IPS DF 4.7 (cell line): ENCODE measurements around the gene CD44.

ENCODE experiments used
- DNase-seq: peaks from one replicate; pipeline ENCODE4 v3.0.0-alpha.2; 2013; ENCODE audit warnings: low spot score; ENCODE audit errors: extremely low read depth

CD44 gene

GRCh38 chr11:35177370-35177769 lies 38.4 kb downstream of the CD44 start:
- DNase-seq, result no peak

- DNase-seq, result no peak
These were observed 39.3 kb downstream of the CD44 start for GRCh38 chr11:35178067-35178805.

GRCh38 chr11:35178873-35179272 lies 39.9 kb downstream of the CD44 start:
- no peak for DNase-seq

- no peak for DNase-seq
These were observed 40.6 kb downstream of the CD44 start for GRCh38 chr11:35179466-35180135.

GRCh38 chr11:35180317-35181233 lies 41.6 kb downstream of the CD44 start:
- DNase-seq, result no peak

GRCh38 chr11:35182317-35182939 lies 43.5 kb downstream of the CD44 start:
- no peak for DNase-seq

GRCh38 chr11:35183326-35183925 lies 44.5 kb downstream of the CD44 start:
- no peak for DNase-seq

GRCh38 chr11:35185696-35186095 lies 46.7 kb downstream of the CD44 start:
- no peak for DNase-seq

GRCh38 chr11:35187996-35188395 lies 49.0 kb downstream of the CD44 start:
- no peak for DNase-seq

GRCh38 chr11:35190804-35191348 lies 51.9 kb downstream of the CD44 start:
- no peak for DNase-seq

GRCh38 chr11:35192347-35192746 lies 53.4 kb downstream of the CD44 start:
- no peak for DNase-seq

GRCh38 chr11:35193767-35194166 lies 54.8 kb downstream of the CD44 start:
- no peak for DNase-seq

GRCh38 chr11:35197292-35197691 lies 58.3 kb downstream of the CD44 start:
- no peak for DNase-seq

GRCh38 chr11:35200811-35201341 lies 61.9 kb downstream of the CD44 start:
- no peak for DNase-seq

GRCh38 chr11:35204614-35205013 lies 65.6 kb downstream of the CD44 start:
- DNase-seq, result no peak

- DNase-seq, result no peak
These were observed 67.6 kb downstream of the CD44 start for GRCh38 chr11:35206616-35207015.

GRCh38 chr11:35207471-35208403 lies 68.8 kb downstream of the CD44 start:
- DNase-seq, result no peak

GRCh38 chr11:35208795-35209194 lies 69.8 kb downstream of the CD44 start:
- DNase-seq, result no peak

GRCh38 chr11:35210876-35211546 lies 72.0 kb downstream of the CD44 start:
- no peak for DNase-seq
